Measurements from ENCODE around the gene ARHGEF1. TPM values are rescaled to one million over a fixed set of nuclear protein-coding genes. Genes with fewer than 3 reads are reported as not detected.

Gene ARHGEF1
- polyA plus RNA-seq, 1 donor, result 49.2 TPM

DNA sequence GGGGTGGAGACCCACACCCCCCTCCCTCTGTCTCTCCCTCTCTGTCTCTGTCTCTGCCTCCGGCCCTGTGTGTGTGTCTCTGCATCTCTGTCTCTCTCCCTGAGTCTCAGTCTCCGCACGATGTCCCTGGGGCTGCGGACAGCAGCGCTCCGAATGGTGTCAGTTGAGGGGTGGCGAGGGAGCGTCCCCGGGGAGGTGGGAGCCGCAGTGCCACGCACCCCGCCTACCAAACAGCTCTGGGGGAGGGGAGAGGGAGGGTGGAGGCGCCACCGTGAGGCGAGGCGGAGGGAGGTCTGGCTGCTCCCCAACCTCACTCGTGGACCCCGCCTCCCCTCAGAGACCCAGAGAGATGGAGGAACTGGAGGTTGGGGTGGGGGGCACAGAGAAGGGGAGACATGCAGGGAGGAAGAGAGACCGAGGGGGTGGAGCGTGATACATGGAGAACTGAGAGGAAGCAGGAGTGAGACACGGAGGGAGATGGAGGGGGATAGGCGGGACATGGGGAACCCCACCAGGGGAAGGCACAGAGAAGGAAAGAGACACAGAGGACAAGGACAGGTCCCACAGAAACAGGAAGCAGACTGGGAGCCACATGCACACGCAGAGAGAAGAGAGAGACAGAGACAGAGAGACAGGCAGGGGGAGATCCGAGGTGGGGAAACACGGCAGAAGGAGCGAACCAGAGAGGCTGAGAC is 38.0 kb downstream of the ARHGEF1 start:
- DNase-seq, result no peak

DNA sequence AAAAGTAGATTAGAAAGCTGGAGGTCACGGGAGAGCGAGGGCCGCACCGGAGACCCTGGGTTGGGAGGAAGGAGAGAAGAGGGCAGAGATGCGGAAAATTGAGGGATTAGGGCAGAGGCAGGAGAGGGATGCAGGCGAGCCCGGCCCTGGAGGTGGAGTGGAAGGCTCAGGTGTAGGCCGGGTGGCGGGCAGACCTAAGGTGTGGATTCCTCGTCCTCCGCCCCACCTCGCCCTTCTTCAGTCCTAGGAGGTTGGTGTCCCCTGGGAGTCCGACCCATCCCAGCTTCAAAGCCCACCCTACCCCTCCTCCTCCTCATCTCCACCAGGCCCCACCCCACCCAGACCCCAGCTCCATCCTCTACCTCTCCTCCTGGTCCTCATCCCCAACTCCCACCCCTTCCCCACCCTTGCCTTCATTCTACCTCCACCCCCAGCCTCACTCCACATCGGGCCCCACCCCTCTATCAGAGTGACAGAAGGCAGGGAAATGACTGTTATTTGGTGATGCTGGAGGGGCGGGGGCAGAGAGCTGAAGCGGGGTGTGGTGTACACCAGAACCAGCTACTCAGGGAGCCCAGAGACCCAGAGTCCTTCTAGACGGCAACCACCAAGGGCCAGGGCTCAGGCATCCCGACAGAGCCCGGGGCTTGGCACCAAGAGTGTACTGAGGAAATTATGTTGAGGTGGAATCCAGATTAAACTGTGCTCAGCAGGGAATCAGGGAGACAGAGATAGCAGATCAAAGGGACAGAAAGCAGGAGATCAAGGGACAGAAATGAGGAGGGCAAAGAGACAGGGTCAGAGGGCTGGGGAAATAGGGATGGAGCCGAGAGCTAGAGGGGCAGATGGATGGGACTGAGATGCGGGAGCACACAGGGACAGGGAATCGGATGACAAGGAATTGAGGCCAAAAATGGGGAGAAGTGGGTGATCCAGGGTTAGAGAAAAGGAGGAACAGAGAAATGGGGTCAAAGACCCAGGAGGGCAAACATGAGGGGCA is 38.9 kb downstream of the ARHGEF1 start:
- DNase-seq, result no peak

DNA sequence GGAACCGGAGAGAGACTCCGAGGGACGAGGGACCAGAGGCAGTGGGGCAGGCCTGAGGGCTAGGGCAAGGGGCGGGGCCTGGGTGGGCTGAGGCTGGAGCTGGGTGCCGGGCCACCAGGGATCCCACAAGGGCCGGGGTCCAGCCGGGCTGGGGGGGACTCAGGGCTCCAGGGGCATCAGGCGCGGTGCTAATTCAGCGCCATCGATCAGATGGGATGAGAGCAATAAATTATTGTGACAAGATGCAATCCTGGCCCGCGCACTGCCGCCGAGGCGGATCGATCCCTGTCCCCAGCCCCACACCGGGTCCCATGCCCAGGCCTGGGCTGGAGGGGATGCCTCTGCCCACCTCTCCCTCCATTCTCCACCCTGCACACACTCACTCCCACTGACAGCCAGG is 39.6 kb downstream of the ARHGEF1 start:
- no peak for DNase-seq

DNA sequence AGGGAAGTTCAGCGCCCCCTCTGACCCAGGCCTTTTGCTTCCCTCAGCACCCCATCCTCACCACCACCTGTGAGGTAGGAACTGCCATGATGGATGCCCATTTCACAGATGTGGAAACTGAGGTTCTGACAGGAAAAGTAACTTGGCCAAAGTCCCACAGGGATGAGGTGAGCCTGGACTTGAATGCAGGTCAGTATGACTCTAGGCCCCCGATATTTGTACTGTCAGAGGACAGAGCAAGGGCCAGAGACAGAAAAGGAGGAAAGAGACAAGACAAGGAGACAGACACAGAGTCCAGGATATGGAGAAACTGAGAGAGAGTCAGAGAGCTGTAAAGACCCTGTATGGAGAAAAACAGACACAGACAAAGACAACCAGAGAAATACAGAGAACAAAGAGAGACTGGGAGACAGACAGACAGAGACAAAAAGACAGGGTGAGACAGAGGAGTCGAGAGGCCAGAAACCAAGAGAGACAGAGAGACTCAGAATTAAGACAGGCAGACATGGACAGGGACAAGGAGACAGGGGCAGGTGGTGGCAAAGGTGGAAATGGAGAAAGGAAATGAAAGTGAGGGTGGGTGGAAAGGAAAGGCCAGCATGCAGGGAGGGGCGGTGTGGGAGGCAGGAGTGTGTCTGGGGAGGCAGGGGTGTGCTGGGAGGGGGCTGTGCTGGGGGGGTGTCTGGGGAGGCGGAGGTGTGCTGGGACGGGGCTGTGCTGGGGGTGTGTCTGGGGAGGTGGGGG is 40.2 kb downstream of the ARHGEF1 start:
- DNase-seq, result no peak

DNA sequence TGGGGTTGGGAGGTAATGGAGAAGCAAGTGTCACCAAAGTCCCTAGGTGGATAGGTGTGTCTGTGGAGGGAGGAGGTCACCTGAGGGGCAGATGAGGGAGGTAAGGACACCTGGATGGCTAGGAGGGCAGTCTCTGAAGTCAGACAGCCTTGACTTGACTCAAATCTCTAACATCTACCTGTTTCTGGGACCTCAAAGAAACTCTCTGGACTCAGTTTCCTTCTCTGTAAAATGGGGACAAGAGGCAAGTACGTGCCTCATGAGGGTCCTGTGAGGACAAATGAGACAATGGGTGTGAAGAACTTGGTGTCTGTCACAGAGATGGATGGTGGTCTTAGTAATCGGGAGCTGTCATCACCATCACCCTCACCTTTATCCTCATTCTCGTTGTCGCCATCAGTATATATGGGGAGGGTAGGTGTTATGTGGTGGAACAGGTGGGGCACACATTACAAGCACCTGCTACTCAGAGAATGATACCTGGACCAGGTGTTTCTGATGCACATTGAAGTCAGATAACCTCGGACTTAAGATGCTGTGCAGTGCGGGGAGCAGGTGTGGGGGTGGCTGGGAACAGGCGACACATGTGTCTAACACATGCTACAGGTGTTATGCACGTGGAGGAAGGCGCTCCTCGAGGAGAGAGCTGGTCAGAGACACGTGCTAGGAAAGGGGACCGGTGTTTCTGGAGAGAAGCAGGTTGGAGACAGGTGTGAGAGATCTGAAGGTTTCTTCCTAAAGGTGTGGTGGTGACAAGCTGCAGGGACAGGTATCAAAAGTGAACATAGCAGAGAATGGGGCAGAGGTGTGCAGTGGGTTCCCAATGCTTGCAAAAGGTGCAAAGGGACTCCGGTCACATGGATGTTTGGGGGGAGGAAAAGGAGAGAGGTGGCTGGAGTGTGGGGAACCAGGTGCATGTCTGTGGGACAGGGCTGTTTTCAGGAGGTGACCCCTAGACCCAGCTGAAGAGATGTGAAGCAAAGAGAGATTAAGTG is 41.5 kb downstream of the ARHGEF1 start:
- no peak for DNase-seq

DNA sequence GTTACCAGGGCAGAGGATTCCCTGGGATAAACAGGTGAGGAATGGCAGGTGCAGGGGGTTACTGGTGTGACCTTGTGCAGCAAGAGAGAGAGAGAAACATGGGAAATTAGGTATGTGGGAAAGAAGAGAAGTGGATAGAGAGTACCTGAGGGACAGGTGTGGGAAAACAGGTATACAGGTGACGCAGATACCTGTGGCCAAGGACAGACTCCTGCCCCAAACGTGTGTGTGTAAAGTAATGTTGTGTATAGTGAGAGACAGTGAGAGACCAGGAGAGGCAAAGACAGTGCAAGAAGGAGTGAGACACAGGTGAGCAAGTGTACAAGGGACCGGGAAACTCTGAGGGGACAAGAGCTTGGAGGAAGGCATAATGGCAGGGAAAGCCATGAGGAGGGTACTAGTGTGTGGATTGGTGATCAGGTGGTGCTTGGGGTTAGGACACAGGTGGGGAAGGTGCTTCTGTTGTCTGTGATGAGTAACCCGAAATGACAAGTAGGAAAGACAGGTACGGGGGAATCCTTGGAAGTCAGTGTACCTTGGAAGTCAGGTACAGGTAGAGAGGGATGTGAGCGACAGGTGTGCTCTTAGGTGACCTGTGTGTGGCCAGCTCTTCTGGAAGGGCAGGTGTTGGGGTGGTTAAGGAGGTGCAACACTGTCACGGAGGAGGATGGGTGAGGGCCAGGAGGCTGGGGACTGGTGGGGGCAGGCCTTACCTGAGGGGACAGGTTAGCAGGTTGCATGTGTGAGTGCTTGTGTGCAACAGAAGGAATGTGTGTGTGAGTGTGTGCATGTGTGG is 42.4 kb downstream of the ARHGEF1 start:
- DNase-seq, result no peak

DNA sequence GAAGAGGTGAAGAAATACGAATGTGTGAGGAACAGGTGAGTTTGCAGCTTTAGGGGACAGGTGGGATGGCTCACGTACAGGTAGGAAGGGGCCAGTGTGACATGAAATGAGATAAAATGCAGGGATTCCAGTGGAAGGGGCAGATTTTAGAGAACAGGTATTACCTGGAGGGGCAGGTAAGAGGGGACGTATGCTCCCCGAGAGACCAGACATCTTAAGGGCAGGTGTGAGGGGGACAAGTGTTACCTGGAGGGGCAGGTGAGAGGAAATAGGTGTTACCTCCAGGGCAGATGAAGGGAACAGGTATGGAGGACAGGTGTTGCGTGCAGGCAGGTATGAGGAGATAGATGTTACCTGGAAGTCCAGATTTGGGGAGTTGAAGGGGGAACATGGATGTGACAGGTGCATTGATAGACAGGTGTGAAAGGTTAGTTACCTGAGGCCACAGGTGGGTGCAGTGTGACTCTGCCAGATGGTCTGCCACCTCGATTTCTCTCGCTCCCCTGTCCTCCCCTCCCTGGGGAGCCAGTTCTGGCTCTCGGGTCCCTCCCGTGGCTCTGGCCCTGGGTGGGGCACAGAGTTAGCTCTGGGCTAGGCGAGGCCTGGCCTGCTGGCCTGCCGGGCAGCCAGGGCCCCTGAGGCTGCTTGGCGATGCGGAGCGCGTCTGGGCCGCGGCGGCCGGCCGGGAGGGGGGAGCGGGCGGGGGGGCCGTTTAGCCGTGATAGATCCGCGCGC is 43.2 kb downstream of the ARHGEF1 start:
- DNase-seq, result no peak

DNA sequence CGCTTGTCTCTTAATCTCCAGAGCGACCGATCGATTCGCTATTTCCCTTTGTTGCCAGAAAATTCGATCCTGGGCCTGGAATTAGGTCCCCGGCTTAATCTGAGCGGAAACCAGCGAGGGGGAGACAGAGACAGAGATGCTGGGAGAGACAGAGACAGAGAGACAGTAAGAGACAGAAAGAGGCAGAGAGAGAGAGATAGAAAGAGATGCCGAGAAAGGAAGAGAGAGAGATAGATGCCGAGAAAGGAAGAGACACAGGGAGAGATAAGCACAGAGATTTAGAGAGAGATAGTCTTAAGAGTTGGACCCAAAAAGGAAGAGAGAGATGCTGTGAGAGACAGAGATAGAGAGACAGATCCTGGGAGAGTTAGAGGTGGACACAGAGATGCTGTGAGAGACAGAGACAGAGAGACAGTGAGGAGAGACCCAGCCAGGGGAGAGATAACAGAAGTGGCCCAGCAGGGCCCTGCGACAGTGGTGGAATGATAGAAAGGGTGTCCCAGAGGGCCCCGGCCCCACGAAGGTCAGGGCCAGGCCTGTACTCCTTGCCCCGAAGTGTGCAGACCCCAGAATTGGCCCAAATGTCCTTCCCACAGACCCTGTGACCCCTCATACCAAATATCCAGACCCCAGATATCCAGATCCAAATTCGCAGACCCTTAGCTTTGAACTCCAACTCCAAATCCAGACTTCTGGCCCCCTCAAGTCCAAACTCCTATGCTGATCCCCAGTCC is 43.9 kb downstream of the ARHGEF1 start:
- no peak for DNase-seq

DNA sequence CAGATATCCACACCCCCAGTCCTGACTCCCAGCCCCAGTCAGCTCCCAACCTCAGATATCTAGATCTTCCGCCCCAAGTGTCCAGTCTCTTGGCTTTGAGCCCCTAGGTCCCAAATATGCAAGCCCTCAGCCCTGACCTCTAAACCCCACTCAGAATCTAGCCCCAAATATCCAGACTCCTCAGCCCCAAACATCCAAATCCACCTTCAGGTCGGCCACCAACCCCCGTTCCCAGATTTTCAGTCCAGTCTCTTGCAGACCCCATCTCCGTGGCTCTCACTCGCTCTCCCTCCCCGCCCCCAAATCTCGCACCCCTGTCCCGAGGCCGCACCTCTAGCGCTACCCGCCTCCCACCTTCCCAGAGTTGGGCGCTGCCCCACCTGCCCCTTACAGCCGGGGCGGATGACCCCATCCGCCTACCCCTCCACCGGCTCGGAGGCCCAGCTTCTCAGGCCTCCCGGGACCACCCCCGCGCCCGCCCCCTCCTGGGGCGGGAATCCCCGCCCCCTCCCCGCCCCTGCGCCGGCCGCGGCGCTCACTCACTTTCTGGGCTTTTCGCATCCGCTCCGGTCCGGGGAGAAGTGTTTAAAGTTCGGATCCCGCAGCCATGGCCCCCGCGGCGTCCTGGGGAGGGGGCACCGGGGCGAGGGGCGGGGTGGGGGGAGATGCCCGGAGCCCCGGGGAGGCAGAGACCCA is 44.7 kb downstream of the ARHGEF1 start:
- no peak for DNase-seq

DNA sequence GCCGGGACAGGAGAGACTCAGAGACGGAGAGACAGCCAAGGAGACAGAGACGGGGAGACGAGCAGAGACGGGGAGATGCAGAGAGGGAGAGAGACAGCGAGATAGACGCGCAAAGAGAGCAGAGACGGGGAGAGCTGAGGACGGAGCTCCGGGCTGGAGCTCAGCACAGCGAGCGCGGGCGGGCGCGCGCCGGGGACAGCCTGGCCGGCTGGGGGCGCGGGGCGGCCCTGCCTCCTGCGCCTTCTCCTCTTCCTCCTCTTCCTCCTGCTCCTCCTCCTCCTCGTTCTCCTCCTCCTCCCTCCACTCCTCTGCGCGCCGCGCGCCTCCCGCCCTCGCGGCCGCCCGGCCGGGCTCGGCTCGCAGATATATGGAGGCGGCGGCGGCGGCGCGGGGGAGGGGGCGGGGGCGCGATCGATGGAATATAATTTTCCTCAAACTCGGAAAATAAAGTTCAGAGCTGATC is 45.3 kb downstream of the ARHGEF1 start, which contains the start of gene ERFL:
TSS of gene ERFL (minus strand) at position 229 of the 463 bp plus-strand sequence. CDS start 15,530 bp downstream, outside the sequence.
- DNase-seq, result no peak

DNA sequence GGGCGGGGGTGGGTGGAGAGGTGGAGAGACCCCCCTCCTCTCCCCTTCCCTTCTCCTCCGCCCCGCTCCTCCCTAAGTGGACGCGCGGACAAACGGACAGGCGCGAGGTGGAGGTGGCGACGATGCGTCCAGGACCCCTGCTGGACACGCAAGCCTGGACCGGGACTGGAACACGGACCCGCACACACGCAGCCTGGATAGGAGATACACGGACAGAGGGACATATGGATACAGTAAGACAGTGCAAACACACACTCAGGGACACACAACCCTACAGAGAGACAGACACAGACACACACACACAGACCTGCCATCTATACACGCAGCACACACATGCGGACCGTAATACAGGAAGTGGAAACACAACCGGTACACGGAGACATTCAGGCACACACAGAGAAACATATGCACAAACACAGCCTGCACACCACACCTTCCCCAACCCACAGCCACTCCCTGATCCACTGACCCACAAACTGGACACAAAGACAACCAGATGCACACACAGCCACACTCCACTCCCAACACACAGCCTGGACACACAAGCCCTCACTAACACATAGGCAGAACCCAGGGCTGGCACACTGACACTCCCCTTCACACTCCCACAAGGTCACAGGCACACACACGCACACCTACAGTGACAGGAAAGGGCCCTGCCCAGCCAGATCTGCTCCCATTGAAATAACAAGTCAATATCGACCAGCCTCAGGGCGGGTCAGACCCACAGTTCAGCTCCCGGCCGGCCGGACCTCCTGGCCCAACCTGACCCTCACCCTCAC is 46.0 kb downstream of the ARHGEF1 start:
- DNase-seq, result no peak

DNA sequence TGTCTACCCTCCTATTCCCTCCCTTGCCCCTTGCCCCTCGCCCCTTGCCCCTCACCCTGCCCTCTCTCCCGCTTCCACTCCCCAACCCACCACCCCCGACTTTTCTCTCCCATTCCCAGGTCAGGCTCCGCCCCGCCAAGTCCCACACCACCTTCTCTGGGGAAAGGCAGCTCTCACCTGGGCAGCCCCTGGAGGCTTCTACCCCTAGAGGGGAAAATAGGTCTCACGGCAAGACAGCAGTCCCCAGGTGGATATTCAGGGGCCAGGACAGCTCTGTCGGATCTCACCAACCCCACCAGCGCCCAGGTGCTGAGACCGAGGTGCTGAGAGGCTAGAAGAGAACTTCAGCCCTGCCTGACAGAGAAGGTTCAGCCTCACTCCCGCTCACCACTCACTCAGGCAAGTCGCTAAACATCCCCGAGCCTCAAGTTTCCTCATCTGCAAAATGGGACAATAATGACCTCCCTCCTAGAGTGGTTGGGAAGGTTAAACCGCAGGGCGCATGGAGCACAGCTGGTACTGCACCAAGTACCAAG is 46.6 kb downstream of the ARHGEF1 start:
- DNase-seq, result no peak

DNA sequence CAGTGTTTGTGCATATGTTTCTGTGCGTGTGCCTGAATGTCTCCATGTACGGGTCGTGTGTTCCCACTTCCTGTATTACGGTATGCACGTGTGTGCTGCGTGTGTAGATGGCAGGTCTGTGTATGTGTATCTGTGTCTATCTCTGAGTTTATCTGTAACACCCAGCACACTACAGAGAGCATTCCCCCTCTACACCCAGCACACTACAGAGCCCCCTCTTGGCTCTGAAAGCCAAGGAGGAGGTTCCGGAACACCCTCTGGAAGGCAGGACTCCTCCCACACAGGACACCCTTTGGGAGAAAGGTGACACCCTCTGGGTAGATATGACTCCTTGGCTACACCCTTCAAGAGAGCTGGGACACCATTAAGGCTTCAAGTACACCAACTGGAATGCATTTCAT is 47.3 kb downstream of the ARHGEF1 start:
- no peak for DNase-seq

DNA sequence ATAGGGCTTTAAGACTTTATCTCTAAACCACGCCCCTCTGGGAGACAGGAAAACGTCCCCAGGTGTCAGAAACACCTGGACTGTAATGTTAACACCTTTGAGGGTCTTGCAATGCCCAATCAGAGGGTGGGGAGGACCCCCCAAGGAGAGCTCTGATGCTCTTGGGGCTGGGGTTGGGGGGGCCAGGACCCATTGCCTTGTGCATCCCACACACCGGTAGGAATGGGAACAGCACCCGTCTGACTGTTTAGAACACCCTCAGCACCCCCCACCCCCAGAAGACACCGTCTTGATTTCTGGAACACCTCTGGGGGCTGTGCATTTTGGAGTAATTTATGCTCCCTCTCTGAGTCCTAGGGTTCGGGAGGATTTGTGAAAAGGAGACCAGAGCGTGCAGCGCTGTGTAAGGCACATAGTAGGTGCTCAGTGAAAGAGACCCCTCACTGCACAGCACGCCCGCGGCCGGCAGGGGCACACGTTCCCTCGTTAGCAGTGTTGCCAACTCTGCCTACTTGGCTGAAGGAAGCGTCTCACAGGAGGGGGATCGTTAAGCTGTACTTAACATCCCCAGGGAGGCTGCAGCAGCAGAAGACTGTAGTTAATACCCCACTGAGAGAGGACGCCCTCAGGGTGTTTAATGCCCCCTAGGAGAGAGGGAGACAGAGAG is 48.1 kb downstream of the ARHGEF1 start:
- DNase-seq, result no peak

DNA sequence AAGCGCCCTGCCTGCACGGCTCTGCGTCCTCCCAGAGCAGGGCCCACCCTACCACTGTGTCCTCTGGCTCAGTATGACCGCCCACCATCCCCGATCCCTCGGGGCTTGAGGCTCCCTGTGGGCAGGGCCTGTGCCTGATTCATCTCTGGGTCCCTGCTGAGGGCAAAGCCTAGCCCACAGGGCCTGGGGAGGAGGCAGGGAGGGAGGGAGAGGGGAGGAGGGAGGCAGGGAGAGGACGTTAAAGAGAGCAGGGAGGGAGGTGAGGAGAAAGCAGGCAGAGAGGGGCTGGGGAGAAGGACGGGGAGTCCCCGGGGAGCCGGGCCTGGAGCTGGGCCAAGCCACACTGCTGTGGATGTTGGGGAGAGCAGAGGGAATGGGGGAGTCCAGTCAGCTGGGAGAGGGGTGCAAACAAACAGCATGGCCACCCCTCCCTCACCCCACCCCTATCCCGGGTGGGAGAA is 49.3 kb downstream of the ARHGEF1 start:
- no peak for DNase-seq

DNA sequence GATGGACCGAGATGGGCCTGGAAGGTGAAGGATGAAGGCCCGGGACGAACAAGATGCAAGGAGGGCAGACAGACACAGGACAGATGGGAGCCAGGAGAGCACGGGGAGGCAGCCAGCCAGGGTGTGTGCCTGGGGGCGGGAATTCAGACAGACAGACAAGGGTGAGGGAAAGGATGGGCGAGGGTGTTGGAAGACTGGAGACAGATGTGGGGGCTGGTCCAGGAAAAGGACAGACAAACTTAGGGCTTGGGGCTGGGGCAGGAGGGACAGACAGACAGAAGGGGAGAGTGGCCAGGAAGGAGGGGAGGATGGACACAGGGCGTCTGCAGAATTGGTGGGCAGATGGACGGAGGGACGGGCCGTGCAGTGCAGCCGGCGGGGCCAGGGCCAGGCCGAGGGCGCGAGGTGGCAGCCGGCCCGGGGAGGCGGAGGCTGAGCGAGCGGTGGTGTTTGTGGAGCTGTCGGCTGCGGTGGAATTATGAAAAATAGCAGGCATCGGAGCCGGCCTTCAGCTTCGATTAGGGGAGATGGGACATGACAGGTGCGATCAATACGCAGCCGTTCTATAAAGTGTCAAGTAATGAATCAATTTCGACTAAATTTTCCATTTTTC is 49.8 kb downstream of the ARHGEF1 start:
- no peak for DNase-seq

Measured in hindlimb muscle (tissue), 1 donor.